Neural progenitor cell (in vitro differentiated cells): ENCODE results near the gene CDK16. TPM values are rescaled to one million over a fixed set of nuclear protein-coding genes. Genes with fewer than 3 reads are reported as not detected.

ENCODE experiments used
- DNase-seq: peaks from one replicate; pipeline ENCODE4 v3.0.0-alpha.2; 2016; ENCODE audit warnings: low spot score
- H2AFZ ChIP-seq: fragments of 200-600 bp; sonication (generic); replicated peaks from 2 replicates; pipeline ENCODE4 v1.6.1; 2016; ENCODE audit warnings: antibody characterized with exemption
- H3F3A ChIP-seq: fragments of 200-600 bp; sonication (generic); 2 replicates; pipeline ENCODE4 v1.6.1; 2016; ENCODE audit warnings: antibody characterized with exemption, low read depth
- H3K27ac ChIP-seq: fragments of 200-600 bp; sonication (generic); 2 replicates; pipeline ENCODE4 v1.5.1; 2016; ENCODE audit warnings: mild to moderate bottlenecking
- H3K27me3 ChIP-seq: fragments of 200-600 bp; sonication (generic); 2 replicates; pipeline ENCODE4 v1.6.1; 2016; ENCODE audit warnings: mild to moderate bottlenecking, moderate library complexity
- H3K36me3 ChIP-seq: fragments of 200-600 bp; sonication (generic); 2 replicates; pipeline ENCODE4 v1.5.1; 2016
- H3K4me1 ChIP-seq: fragments of 200-600 bp; sonication (generic); 2 replicates; pipeline ENCODE4 v1.6.1; 2016; ENCODE audit warnings: mixed run types
- H3K4me2 ChIP-seq: fragments of 200-600 bp; sonication (generic); 2 replicates; pipeline ENCODE4 v1.6.1; 2016
- H3K4me3 ChIP-seq: fragments of 200-600 bp; sonication (generic); 2 replicates; pipeline ENCODE4 v1.5.1; 2016
- H3K79me2 ChIP-seq: fragments of 200-600 bp; sonication (generic); 2 replicates; pipeline ENCODE4 v1.6.1; 2016; ENCODE audit warnings: low read depth
- H3K9ac ChIP-seq: fragments of 200-600 bp; sonication (generic); 2 replicates; pipeline ENCODE4 v1.6.1; 2016
- H3K9me3 ChIP-seq: fragments of 200-600 bp; sonication (generic); 2 replicates; pipeline ENCODE4 v1.5.1; 2016; ENCODE audit warnings: low read depth
- H4K20me1 ChIP-seq: fragments of 200-600 bp; sonication (generic); 2 replicates; pipeline ENCODE4 v1.6.1; 2016; ENCODE audit warnings: low read depth
- H3K27ac Mint-ChIP-seq: 3 replicates; pipeline ENCODE4 v1.8.0; 2021; ENCODE audit warnings: mixed read lengths
- H3K27me3 Mint-ChIP-seq: 2 replicates; pipeline ENCODE4 v1.8.0; 2022; ENCODE audit warnings: low read depth, mild to moderate bottlenecking, inconsistent platforms, moderate library complexity, mixed read lengths; ENCODE audit not compliant: insufficient read depth
- H3K36me3 Mint-ChIP-seq: 3 replicates; pipeline ENCODE4 v1.8.0; 2021; ENCODE audit warnings: mixed read lengths
- H3K4me1 Mint-ChIP-seq: 3 replicates; pipeline ENCODE4 v1.8.0; 2021; ENCODE audit warnings: mixed read lengths
- H3K4me3 Mint-ChIP-seq: 3 replicates; pipeline ENCODE4 v1.8.0; 2021; ENCODE audit warnings: mild to moderate bottlenecking, moderate library complexity, mixed read lengths
- H3K9me3 Mint-ChIP-seq: 3 replicates; pipeline ENCODE4 v1.8.0; 2020; ENCODE audit warnings: mixed read lengths
- EZH2 ChIP-seq: fragments of 200-600 bp; sonication (generic); IDR thresholded peaks from 2 replicates; pipeline ENCODE4 v1.6.1; 2017; ENCODE audit warnings: antibody characterized with exemption, mild to moderate bottlenecking, moderate library complexity
- EZH2phosphoT487 ChIP-seq: fragments of 200-600 bp; sonication (generic); IDR thresholded peaks from 2 replicates; pipeline ENCODE4 v1.6.1; 2017; ENCODE audit warnings: antibody characterized with exemption
- total RNA-seq: library from RNA; depleted of rRNA; stranded (reverse); fragments of >200 nt; gene quantifications from 2 replicates; pipeline ENCODE4 v1.2.3, GENCODE V29; 2015; ENCODE audit warnings: low replicate concordance
- TF ChIP-seq, protein P1 (sequence below): fragments of 200-600 bp; sonication (generic); IDR thresholded peaks from 2 replicates; pipeline ENCODE4 v1.5.1; 2017; ENCODE audit warnings: antibody characterized with exemption, mild to moderate bottlenecking

Gene CDK16
- total RNA-seq, 1 donor from 2014 or later, result 166 TPM

DNA sequence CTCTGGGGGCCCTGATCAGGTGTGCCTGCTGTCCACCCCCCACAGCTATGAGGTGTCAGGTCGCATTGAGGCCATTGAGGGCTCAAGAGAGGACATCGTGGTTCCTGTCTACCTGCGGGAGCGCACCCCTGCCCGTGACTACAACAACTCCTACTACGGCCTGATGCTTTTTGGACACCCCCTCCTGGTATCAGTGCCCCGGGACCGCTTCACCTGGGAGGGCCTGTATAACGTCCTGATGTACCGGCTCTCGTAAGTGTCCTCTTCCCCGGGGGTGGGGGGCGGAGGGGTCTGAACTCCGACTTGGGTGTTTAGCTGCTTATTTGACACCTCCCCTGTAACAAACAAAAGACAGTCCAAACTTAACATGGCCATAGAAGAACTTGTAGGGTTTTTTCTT, 24.9 kb downstream of the CDK16 start:
- peaks cover 4% of the 10 kb centered on the region for H4K20me1 ChIP-seq
- no peak overlapping the region for H3K4me2 ChIP-seq
- H3F3A ChIP-seq, result peaks cover 11% of the 10 kb centered on the region
- no peak overlapping the region for H3K27ac Mint-ChIP-seq
- no peaks in the 10 kb centered on the region for H3K4me1 Mint-ChIP-seq
- H3K9me3 Mint-ChIP-seq, result no peaks in the 10 kb centered on the region
- DNase-seq, result no peak
- no peaks in the 10 kb centered on the region for H3K4me1 ChIP-seq
- H3K27me3 ChIP-seq, result no peaks in the 10 kb centered on the region
- TF ChIP-seq, protein P1, sequence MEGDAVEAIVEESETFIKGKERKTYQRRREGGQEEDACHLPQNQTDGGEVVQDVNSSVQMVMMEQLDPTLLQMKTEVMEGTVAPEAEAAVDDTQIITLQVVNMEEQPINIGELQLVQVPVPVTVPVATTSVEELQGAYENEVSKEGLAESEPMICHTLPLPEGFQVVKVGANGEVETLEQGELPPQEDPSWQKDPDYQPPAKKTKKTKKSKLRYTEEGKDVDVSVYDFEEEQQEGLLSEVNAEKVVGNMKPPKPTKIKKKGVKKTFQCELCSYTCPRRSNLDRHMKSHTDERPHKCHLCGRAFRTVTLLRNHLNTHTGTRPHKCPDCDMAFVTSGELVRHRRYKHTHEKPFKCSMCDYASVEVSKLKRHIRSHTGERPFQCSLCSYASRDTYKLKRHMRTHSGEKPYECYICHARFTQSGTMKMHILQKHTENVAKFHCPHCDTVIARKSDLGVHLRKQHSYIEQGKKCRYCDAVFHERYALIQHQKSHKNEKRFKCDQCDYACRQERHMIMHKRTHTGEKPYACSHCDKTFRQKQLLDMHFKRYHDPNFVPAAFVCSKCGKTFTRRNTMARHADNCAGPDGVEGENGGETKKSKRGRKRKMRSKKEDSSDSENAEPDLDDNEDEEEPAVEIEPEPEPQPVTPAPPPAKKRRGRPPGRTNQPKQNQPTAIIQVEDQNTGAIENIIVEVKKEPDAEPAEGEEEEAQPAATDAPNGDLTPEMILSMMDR, result no peak
- TF ChIP-seq EZH2phosphoT487, result no peak
- H3K9ac ChIP-seq, result no peak overlapping the region
- no peak overlapping the region for H3K4me3 ChIP-seq
- H2AFZ ChIP-seq, result no peak overlapping the region
- H3K27ac ChIP-seq, result no peak overlapping the region
- no peaks in the 10 kb centered on the region for H3K9me3 ChIP-seq
- peaks cover 6% of the 10 kb centered on the region for H3K27me3 Mint-ChIP-seq
- H3K36me3 ChIP-seq, result no peaks in the 10 kb centered on the region
- peak overlapping the region; percentile 18 for H3K4me3 Mint-ChIP-seq
- H3K79me2 ChIP-seq, result peaks cover 16% of the 10 kb centered on the region
- peaks cover 58% of the 10 kb centered on the region for H3K36me3 Mint-ChIP-seq

DNA sequence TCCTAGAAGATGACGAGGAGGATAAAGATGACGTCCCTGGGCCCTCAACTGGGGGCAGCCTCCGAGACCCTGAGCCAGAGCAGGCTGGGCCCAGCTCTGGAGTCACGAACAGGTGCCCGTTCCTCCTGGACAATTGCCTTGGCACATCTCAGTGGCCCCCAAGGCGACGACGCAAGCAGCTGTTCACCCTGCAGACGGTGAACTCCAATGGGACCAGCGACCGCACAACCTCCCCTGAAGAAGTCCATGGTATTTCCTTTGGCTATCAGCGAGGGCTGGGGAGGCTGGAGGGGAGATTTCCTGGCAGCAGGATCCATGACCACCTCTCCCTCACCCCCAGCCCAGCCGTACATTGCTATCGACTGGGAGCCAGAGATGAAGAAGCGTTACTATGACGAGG, 26.2 kb downstream of the CDK16 start:
- Histone ChIP-seq H3K4me3 (no peak overlapping the region), H3K79me2 (peaks cover 2% of the 10 kb centered on the region), H3K9ac (no peak overlapping the region), H3F3A (peaks cover 11% of the 10 kb centered on the region), H2AFZ (no peak overlapping the region), H3K27me3 (no peaks in the 10 kb centered on the region), H3K27ac (no peak overlapping the region), H3K36me3 (no peaks in the 10 kb centered on the region), H4K20me1 (no peaks in the 10 kb centered on the region), H3K4me1 (no peaks in the 10 kb centered on the region), H3K4me2 (no peak overlapping the region), H3K9me3 (no peaks in the 10 kb centered on the region)
- no peak for TF ChIP-seq EZH2
- TF ChIP-seq EZH2phosphoT487, result no peak
- TF ChIP-seq, protein P1, result no peak
- no peak overlapping the region for H3K27ac Mint-ChIP-seq
- H3K9me3 Mint-ChIP-seq, result no peaks in the 10 kb centered on the region
- no peak for DNase-seq
- H3K27me3 Mint-ChIP-seq, result peaks cover 6% of the 10 kb centered on the region
- no peak overlapping the region for H3K4me3 Mint-ChIP-seq
- peaks cover 53% of the 10 kb centered on the region for H3K36me3 Mint-ChIP-seq
- no peaks in the 10 kb centered on the region for H3K4me1 Mint-ChIP-seq

DNA sequence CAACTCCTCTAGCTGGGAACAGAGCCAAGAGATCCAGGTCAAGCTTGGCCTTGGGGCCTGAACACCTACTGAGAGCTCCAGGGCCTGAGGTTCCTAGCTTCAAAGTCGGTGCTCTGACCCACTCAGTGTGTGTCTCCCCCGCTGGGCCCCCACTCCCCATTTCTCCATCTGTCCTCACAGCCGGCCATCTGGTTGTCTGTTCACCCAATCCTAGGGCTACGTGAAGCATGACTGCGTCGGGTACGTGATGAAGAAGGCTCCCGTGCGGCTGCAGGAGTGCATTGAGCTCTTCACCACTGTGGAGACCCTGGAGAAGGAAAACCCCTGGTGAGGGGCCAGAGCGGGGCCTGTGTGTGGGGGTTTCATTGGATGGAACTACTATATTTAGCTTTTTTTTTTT, 26.7 kb downstream of the CDK16 start:
- Histone ChIP-seq H3K9ac (no peak overlapping the region), H3F3A (peaks cover 11% of the 10 kb centered on the region), H3K4me2 (no peak overlapping the region), H3K4me1 (no peaks in the 10 kb centered on the region), H3K9me3 (no peaks in the 10 kb centered on the region), H2AFZ (no peak overlapping the region), H3K4me3 (no peak overlapping the region), H4K20me1 (no peaks in the 10 kb centered on the region), H3K36me3 (no peaks in the 10 kb centered on the region), H3K27ac (no peak overlapping the region), H3K27me3 (no peaks in the 10 kb centered on the region), H3K79me2 (no peaks in the 10 kb centered on the region)
- Mint-ChIP-seq H3K36me3 (peaks cover 51% of the 10 kb centered on the region), H3K27ac (no peak overlapping the region), H3K27me3 (peaks cover 6% of the 10 kb centered on the region), H3K4me1 (peaks cover 3% of the 10 kb centered on the region), H3K4me3 (no peak overlapping the region), H3K9me3 (no peaks in the 10 kb centered on the region)
- TF ChIP-seq, protein P1, result no peak
- TF ChIP-seq EZH2phosphoT487 (no peak), EZH2 (no peak)
- no peak for DNase-seq
